CD4-positive, CD25-positive, alpha-beta regulatory T cell (primary cell): ENCODE results near the gene CFTR. TPM values are rescaled to one million over a fixed set of nuclear protein-coding genes. Genes with fewer than 3 reads are reported as not detected.

Source experiments
- ATAC-seq, 2 donors: fragments of 150-1000 bp; cut with Tn5 transposase; one replicate each; pipeline ENCODE4 v1.10.0; 2021; ENCODE audit warnings: low read depth in 2 of 2, moderate number of reproducible peaks in 2 of 2, moderate library complexity in 1 of 2
- DNase-seq, 3 donors: peaks; one replicate each; pipeline versions ENCODE4 v3.0.0 to v3.0.0-alpha.2; 2012 to 2022; ENCODE audit warnings: mixed read lengths in 1 of 3
- H3K27ac ChIP-seq: one replicate; pipeline ENCODE4 v1.7.0; 2013; ENCODE audit warnings: mild to moderate bottlenecking, low read length; ENCODE audit not compliant: insufficient read depth, poor library complexity, severe bottlenecking
- H3K27me3 ChIP-seq: one replicate; pipeline ENCODE4 v1.7.0; 2013; ENCODE audit warnings: low read length; ENCODE audit not compliant: control insufficient read depth, insufficient read depth
- H3K36me3 ChIP-seq: one replicate; pipeline ENCODE4 v1.7.0; 2013; ENCODE audit warnings: mild to moderate bottlenecking, low read length, moderate library complexity; ENCODE audit not compliant: control insufficient read depth, insufficient read depth
- H3K4me1 ChIP-seq: 2 replicates; pipeline ENCODE4 v1.7.0; 2013; ENCODE audit warnings: mild to moderate bottlenecking, low read length; ENCODE audit not compliant: insufficient read depth, control insufficient read depth, poor library complexity, severe bottlenecking
- H3K4me3 ChIP-seq: one replicate; pipeline ENCODE4 v1.7.0; 2013; ENCODE audit warnings: low read depth, mild to moderate bottlenecking, low read length, moderate library complexity
- H3K9me3 ChIP-seq, 2 experiments: 1 replicate in 1 of 2; 2 replicates in 1 of 2; pipeline ENCODE4 v1.7.0; 2013; ENCODE audit warnings: low read length in 2 of 2, mild to moderate bottlenecking in 1 of 2, moderate library complexity in 1 of 2; ENCODE audit not compliant: control insufficient read depth in 2 of 2
- H3K27ac Mint-ChIP-seq, 3 donors: one replicate each; pipeline ENCODE4 v1.8.0; 2020 to 2022; ENCODE audit warnings: mild to moderate bottlenecking in 3 of 3, mixed read lengths in 3 of 3, moderate library complexity in 2 of 3
- H3K27me3 Mint-ChIP-seq: one replicate; pipeline ENCODE4 v1.8.0; 2022; ENCODE audit warnings: mild to moderate bottlenecking, mixed read lengths
- H3K36me3 Mint-ChIP-seq: one replicate; pipeline ENCODE4 v1.8.0; 2020; ENCODE audit warnings: mixed read lengths
- H3K4me1 Mint-ChIP-seq, 4 donors: one replicate each; pipeline ENCODE4 v1.8.0; 2020 to 2022; ENCODE audit warnings: mixed read lengths in 4 of 4, mild to moderate bottlenecking in 1 of 4
- H3K4me3 Mint-ChIP-seq, 4 donors: one replicate each; pipeline ENCODE4 v1.8.0; 2020 to 2022; ENCODE audit warnings: mild to moderate bottlenecking in 4 of 4, mixed read lengths in 4 of 4, moderate library complexity in 3 of 4
- H3K9me3 Mint-ChIP-seq, 7 donors: one replicate each; pipeline ENCODE4 v1.8.0; 2020 to 2022; ENCODE audit warnings: mixed read lengths in 7 of 7, mild to moderate bottlenecking in 3 of 7, moderate library complexity in 2 of 7
- polyA plus RNA-seq, 4 donors: library from polyadenylated mRNA; unstranded; fragments of 300-500 nt; fragmentation: Illumina TruSeq; gene quantifications; one replicate each; pipeline ENCODE4 v1.2.3, GENCODE V29; 2021
- total RNA-seq: library from RNA; stranded (reverse); gene quantifications from one replicate; pipeline ENCODE4 v1.2.3, GENCODE V29; 2022

CFTR gene
- total and polyA plus RNA-seq, 5 donors from 2014 or later = not detected

DNA sequence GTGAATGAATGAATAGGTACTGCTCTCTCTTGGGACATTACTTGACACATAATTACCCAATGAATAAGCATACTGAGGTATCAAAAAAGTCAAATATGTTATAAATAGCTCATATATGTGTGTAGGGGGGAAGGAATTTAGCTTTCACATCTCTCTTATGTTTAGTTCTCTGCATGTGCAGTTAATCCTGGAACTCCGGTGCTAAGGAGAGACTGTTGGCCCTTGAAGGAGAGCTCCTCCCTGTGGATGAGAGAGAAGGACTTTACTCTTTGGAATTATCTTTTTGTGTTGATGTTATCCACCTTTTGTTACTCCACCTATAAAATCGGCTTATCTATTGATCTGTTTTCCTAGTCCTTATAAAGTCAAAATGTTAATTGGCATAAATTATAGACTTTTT, 1.2 kb downstream of the CFTR start:
- no peaks in the 10 kb centered on the region for H3K36me3 Mint-ChIP-seq
- H3K9me3 ChIP-seq = no peaks in the 10 kb centered on the region
- peaks cover 20% of the 10 kb centered on the region for H3K27me3 Mint-ChIP-seq
- ATAC-seq = no peak
- peaks cover 0 to 3% (median 0%) of the 10 kb centered on the region in 7 donors for H3K9me3 Mint-ChIP-seq
- H3K4me1 ChIP-seq = no peaks in the 10 kb centered on the region
- no peaks in the 10 kb centered on the region for H3K4me1 Mint-ChIP-seq
- DNase-seq = no peak
- no peak overlapping the region for H3K27ac ChIP-seq
- peaks cover 17% of the 10 kb centered on the region for H3K27me3 ChIP-seq
- H3K4me3 Mint-ChIP-seq = no peak overlapping the region
- H3K4me3 ChIP-seq = no peak overlapping the region
- H3K36me3 ChIP-seq = no peaks in the 10 kb centered on the region
- H3K27ac Mint-ChIP-seq = no peak overlapping the region

DNA sequence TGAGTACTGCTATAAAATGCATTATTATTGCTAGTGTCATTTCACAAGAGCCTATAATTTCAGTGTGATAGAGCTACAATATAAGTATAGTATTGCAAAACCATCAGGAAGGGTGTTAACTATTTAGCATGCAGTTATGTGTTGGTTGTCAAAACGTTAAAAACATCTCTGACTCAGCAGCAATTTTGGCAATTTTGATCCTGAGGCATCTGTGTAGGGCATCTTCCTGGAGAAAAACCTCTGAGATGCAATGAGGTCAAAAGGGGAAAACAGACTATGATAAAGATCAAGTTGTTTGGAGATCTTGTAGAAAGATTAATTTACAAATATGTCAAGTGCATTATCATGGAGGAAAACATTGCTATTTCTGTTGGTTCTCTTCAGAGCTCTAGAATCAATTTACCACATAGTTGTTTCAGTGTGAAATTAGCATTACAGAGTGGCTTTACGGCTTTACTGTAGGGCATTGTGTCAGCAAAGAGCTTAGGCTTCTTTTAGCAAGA, 5.3 kb downstream of the CFTR start:
- Histone ChIP-seq H3K27me3 (peaks cover 7% of the 10 kb centered on the region), H3K9me3 (no peaks in the 10 kb centered on the region), H3K4me3 (no peak overlapping the region), H3K27ac (no peak overlapping the region), H3K4me1 (no peaks in the 10 kb centered on the region), H3K36me3 (no peaks in the 10 kb centered on the region)
- peaks cover 0 to 6% (median 0%) of the 10 kb centered on the region in 7 donors for H3K9me3 Mint-ChIP-seq
- no peak overlapping the region for H3K27ac Mint-ChIP-seq
- H3K4me3 Mint-ChIP-seq = no peak overlapping the region
- H3K4me1 Mint-ChIP-seq = no peaks in the 10 kb centered on the region
- DNase-seq (no peak), ATAC-seq (no peak)
- no peaks in the 10 kb centered on the region for H3K36me3 Mint-ChIP-seq
- peaks cover 11% of the 10 kb centered on the region for H3K27me3 Mint-ChIP-seq

DNA sequence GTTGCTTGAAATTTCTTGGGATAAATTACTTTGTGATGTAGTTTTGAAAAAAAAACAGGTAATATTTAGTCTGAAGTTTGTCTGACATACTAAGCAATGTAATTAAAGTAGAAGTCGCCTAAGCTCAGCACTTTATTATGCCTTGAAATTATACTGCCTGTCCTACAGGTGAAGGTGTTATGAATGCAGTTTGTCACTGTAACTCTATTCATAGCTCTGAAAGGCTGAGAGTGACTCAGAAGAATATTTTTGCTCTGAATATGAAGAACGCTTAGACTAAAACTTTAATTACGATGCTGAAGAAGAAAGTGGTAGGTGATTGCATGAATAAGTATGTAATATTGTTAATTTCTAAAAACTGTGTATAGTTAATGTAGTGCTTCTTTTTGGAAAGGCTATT, 9.2 kb downstream of the CFTR start:
- no peak for ATAC-seq

DNA sequence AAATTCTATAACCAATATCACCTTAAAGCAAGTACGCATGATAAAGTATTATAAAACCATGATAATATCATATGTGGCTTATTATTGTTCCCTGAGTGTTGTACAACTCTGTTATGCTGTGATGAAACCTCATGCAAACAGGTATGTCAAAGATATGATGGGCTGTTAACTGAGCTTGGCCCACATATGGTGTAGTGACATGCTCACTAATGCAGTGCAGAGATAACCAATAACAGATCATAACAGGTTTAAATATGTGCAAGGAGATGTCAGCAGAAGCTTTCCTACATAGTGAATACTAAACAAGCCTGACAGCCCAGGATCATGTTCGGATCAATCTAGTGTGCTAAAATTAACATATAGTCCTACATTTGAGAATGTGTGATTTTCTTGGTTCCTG, 9.6 kb downstream of the CFTR start:
- no peak overlapping the region for H3K4me3 Mint-ChIP-seq
- no peak for ATAC-seq
- H3K36me3 Mint-ChIP-seq = no peaks in the 10 kb centered on the region

More for the DNA sequence above, 9.2 kb downstream of the CFTR start:
- Histone ChIP-seq H3K36me3 (no peaks in the 10 kb centered on the region), H3K27me3 (no peaks in the 10 kb centered on the region), H3K4me1 (no peaks in the 10 kb centered on the region), H3K27ac (no peak overlapping the region), H3K9me3 (no peaks in the 10 kb centered on the region), H3K4me3 (no peak overlapping the region)
- Mint-ChIP-seq H3K9me3 (peaks cover 0 to 3% (median 0%) of the 10 kb centered on the region in 7 donors), H3K27me3 (no peaks in the 10 kb centered on the region), H3K4me1 (no peaks in the 10 kb centered on the region), H3K36me3 (no peaks in the 10 kb centered on the region), H3K4me3 (no peak overlapping the region), H3K27ac (no peak overlapping the region)
- no peak for DNase-seq

DNA sequence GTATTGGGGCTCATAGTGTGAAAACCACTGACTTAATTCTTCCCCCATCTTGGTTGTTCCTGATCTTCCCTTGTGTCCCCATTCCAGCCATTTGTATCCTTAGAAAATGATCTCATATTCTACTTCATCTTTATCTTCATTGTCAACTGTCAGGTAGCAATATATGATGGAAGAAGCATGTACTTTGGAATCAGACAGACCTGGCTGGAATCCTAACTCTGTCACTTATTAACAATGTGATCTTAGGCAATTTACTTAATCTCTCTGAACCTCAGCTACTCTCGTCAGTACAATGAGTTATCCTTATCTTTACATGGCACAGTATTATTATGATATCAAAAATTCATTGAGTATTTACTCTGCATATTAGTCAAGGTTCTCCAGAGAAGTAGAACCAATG, 10.1 kb downstream of the CFTR start:
- Histone ChIP-seq H3K4me3 (no peak overlapping the region), H3K9me3 (no peaks in the 10 kb centered on the region), H3K27ac (no peak overlapping the region), H3K4me1 (no peaks in the 10 kb centered on the region), H3K27me3 (no peaks in the 10 kb centered on the region), H3K36me3 (no peaks in the 10 kb centered on the region)
- Mint-ChIP-seq H3K36me3 (no peaks in the 10 kb centered on the region), H3K27me3 (no peaks in the 10 kb centered on the region), H3K4me1 (no peaks in the 10 kb centered on the region), H3K4me3 (no peak overlapping the region), H3K9me3 (peaks cover 0 to 3% (median 0%) of the 10 kb centered on the region in 7 donors), H3K27ac (no peak overlapping the region)
- no peak for DNase-seq
- no peak for ATAC-seq

More for the DNA sequence above, 9.6 kb downstream of the CFTR start:
- Histone ChIP-seq H3K36me3 (no peaks in the 10 kb centered on the region), H3K4me1 (no peaks in the 10 kb centered on the region), H3K4me3 (no peak overlapping the region), H3K9me3 (no peaks in the 10 kb centered on the region), H3K27ac (no peak overlapping the region), H3K27me3 (no peaks in the 10 kb centered on the region)
- peaks cover 0 to 3% (median 0%) of the 10 kb centered on the region in 7 donors for H3K9me3 Mint-ChIP-seq
- H3K27me3 Mint-ChIP-seq = no peaks in the 10 kb centered on the region
- no peaks in the 10 kb centered on the region for H3K4me1 Mint-ChIP-seq
- no peak overlapping the region for H3K27ac Mint-ChIP-seq
- no peak for DNase-seq

DNA sequence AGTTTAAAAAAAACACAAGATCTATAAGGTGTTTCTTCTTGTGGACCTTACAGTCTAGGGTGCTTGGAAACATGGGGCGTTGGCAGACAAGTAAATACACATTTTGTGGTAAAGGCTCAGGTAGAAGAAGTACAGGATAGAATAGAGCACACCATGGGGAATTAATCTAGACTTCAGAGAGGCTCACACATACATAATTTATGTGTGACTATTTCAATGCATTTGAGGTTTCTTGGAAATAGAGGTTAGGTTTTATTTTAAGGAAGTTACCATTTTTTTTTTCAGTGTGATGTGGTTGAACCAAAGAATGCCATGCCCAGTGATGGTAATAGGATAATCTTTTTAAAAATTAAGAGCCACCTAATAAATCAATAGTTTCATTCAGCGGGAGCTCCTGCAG, 12.8 kb downstream of the CFTR start:
- H3K27ac Mint-ChIP-seq = no peak overlapping the region
- no peaks in the 10 kb centered on the region for H3K36me3 Mint-ChIP-seq
- Histone ChIP-seq H3K4me1 (no peaks in the 10 kb centered on the region), H3K27ac (no peak overlapping the region), H3K36me3 (no peaks in the 10 kb centered on the region), H3K4me3 (no peak overlapping the region), H3K9me3 (no peaks in the 10 kb centered on the region), H3K27me3 (no peaks in the 10 kb centered on the region)
- no peaks in the 10 kb centered on the region for H3K27me3 Mint-ChIP-seq
- H3K4me3 Mint-ChIP-seq = no peak overlapping the region
- H3K4me1 Mint-ChIP-seq = no peaks in the 10 kb centered on the region
- DNase-seq = no peak
- ATAC-seq = no peak
- peaks cover 0 to 2% (median 0%) of the 10 kb centered on the region in 7 donors for H3K9me3 Mint-ChIP-seq

DNA sequence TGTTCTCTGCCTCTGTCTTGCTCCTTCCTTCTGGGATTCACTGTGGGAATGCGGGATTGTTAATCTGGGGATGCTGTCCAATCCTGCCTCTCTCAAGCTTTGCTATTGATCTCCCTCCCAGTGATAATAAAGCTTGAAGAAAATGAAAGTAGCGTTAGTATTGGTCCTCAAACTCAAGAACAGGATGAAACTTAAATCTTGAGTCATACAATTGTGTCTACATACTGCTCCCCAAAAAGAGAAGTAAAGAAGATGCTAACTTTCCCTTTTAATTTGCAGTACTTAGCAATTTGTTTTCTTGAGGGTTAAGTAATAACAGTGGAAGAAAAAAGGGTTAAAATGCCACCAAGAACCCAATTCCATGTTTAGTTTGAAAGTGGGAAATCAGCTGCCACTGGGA, 13.6 kb downstream of the CFTR start:
- no peaks in the 10 kb centered on the region for H3K36me3 ChIP-seq
- H3K27me3 Mint-ChIP-seq = no peaks in the 10 kb centered on the region

DNA sequence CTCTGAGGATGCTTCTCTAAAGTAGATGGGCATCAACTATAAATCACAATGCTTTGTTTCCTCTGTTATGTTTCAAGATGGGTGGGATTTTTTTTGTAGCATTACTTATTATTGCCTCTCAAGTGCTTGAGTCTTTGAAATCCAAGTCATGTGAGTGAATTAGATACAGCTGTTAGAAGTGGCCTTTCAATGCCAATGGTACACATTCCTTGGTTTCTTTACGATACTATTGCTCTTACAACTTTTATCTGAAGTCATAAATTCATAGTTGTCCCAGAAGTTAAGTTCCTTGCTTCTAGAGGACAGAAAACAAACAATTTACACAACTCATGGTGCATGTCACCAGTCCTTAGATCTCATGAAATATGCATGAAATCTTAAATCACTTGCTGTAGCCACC, 15.5 kb downstream of the CFTR start:
- Mint-ChIP-seq H3K9me3 (peaks cover 0 to 2% (median 0%) of the 10 kb centered on the region in 7 donors), H3K4me3 (no peak overlapping the region), H3K27me3 (no peaks in the 10 kb centered on the region), H3K4me1 (no peaks in the 10 kb centered on the region), H3K27ac (no peak overlapping the region), H3K36me3 (no peaks in the 10 kb centered on the region)
- Histone ChIP-seq H3K27ac (no peak overlapping the region), H3K27me3 (no peaks in the 10 kb centered on the region), H3K9me3 (no peaks in the 10 kb centered on the region), H3K4me3 (no peak overlapping the region), H3K36me3 (no peaks in the 10 kb centered on the region), H3K4me1 (no peaks in the 10 kb centered on the region)
- DNase-seq (no peak), ATAC-seq (no peak)

More for the DNA sequence above, 13.6 kb downstream of the CFTR start:
- H3K9me3 ChIP-seq = no peaks in the 10 kb centered on the region
- Mint-ChIP-seq H3K36me3 (no peaks in the 10 kb centered on the region), H3K4me1 (no peaks in the 10 kb centered on the region), H3K4me3 (no peak overlapping the region), H3K9me3 (peaks cover 0 to 2% (median 0%) of the 10 kb centered on the region in 7 donors), H3K27ac (no peak overlapping the region)
- no peak overlapping the region for H3K27ac ChIP-seq
- DNase-seq = no peak
- H3K4me3 ChIP-seq = no peak overlapping the region
- no peaks in the 10 kb centered on the region for H3K27me3 ChIP-seq
- no peak for ATAC-seq
- H3K4me1 ChIP-seq = no peaks in the 10 kb centered on the region
